Parathyroid adenoma (tissue), 2 donors: ENCODE results near the gene CCL4.

ENCODE experiments used
- H2AFZ ChIP-seq: fragments of 300-600 bp; sonication (generic); one replicate; pipeline ENCODE4 v1.7.0; 2017; ENCODE audit warnings: antibody characterized with exemption, mild to moderate bottlenecking
- H3K27ac ChIP-seq: fragments of 300-600 bp; sonication (generic); one replicate; pipeline ENCODE4 v1.7.0; 2017
- H3K27me3 ChIP-seq: fragments of 300-600 bp; sonication (generic); one replicate; pipeline ENCODE4 v1.7.0; 2017; ENCODE audit warnings: low read length; ENCODE audit not compliant: control insufficient read depth, insufficient read depth
- H3K36me3 ChIP-seq: fragments of 300-600 bp; sonication (generic); one replicate; pipeline ENCODE4 v1.7.0; 2017; ENCODE audit warnings: low read length; ENCODE audit not compliant: control insufficient read depth, insufficient read depth
- H3K4me1 ChIP-seq: fragments of 300-600 bp; sonication (generic); one replicate; pipeline ENCODE4 v1.7.0; 2017; ENCODE audit warnings: control low read depth
- H3K4me2 ChIP-seq: fragments of 300-600 bp; sonication (generic); one replicate; pipeline ENCODE4 v1.7.0; 2017; ENCODE audit warnings: low read length
- H3K4me3 ChIP-seq: fragments of 300-600 bp; sonication (generic); one replicate; pipeline ENCODE4 v1.7.0; 2017; ENCODE audit warnings: low read depth, low read length
- H3K79me2 ChIP-seq: fragments of 300-600 bp; sonication (generic); one replicate; pipeline ENCODE4 v1.7.0; 2017; ENCODE audit warnings: control low read depth
- H3K9ac ChIP-seq: fragments of 300-600 bp; sonication (generic); one replicate; pipeline ENCODE4 v1.7.0; 2017; ENCODE audit warnings: mild to moderate bottlenecking
- H3K9me3 ChIP-seq: fragments of 300-600 bp; sonication (generic); one replicate; pipeline ENCODE4 v1.7.0; 2017; ENCODE audit warnings: low read length; ENCODE audit not compliant: control insufficient read depth
- CTCF ChIP-seq: fragments of 300-600 bp; sonication (generic); IDR thresholded peaks from one replicate; pipeline ENCODE4 v1.7.0; 2017; ENCODE audit warnings: antibody characterized with exemption, mild to moderate bottlenecking
- donor health status: primary hyperparathyroidism.

Gene CCL4

GRCh38 chr17:36131931-36132330, 28.3 kb downstream of the CCL4 start:
- H3K4me3 ChIP-seq, result no peak overlapping the region
- no peak overlapping the region for H3K27ac ChIP-seq
- TF ChIP-seq CTCF, result no peak
- H3K9me3 ChIP-seq, result no peaks in the 10 kb centered on the region
- peaks cover 12% of the 10 kb centered on the region for H3K4me1 ChIP-seq
- peak overlapping the region; percentile 8 for H3K4me2 ChIP-seq
- no peaks in the 10 kb centered on the region for H3K79me2 ChIP-seq
- no peak overlapping the region for H2AFZ ChIP-seq
- H3K9ac ChIP-seq, result no peak overlapping the region
- H3K36me3 ChIP-seq, result no peaks in the 10 kb centered on the region
- no peaks in the 10 kb centered on the region for H3K27me3 ChIP-seq

- TF ChIP-seq CTCF, result no peak
- Histone ChIP-seq H3K4me1 (peaks cover 12% of the 10 kb centered on the region), H3K79me2 (no peaks in the 10 kb centered on the region)
Observed at GRCh38 chr17:36132421-36132831, 28.8 kb downstream of the CCL4 start.

GRCh38 chr17:36133602-36134236, 30.1 kb downstream of the CCL4 start:
- Histone ChIP-seq H3K79me2 (no peaks in the 10 kb centered on the region), H3K27ac (no peak overlapping the region), H3K9ac (no peak overlapping the region), H2AFZ (no peak overlapping the region), H3K4me2 (no peak overlapping the region), H3K9me3 (no peaks in the 10 kb centered on the region), H3K4me3 (no peak overlapping the region), H3K27me3 (no peaks in the 10 kb centered on the region), H3K36me3 (no peaks in the 10 kb centered on the region), H3K4me1 (peaks cover 12% of the 10 kb centered on the region)
- no peak for TF ChIP-seq CTCF

More at GRCh38 chr17:36132421-36132831, 28.8 kb downstream of the CCL4 start:
- Histone ChIP-seq H3K4me3 (no peak overlapping the region), H3K4me2 (peak overlapping the region; percentile 8), H3K27me3 (no peaks in the 10 kb centered on the region), H3K9me3 (no peaks in the 10 kb centered on the region), H3K36me3 (no peaks in the 10 kb centered on the region), H2AFZ (no peak overlapping the region), H3K27ac (no peak overlapping the region), H3K9ac (no peak overlapping the region)

GRCh38 chr17:36135465-36135864, 31.8 kb downstream of the CCL4 start:
- Histone ChIP-seq H3K9me3 (no peaks in the 10 kb centered on the region), H3K27ac (no peak overlapping the region), H3K27me3 (no peaks in the 10 kb centered on the region), H3K36me3 (no peaks in the 10 kb centered on the region), H3K4me3 (no peak overlapping the region), H3K4me2 (no peak overlapping the region), H2AFZ (no peak overlapping the region), H3K9ac (no peak overlapping the region), H3K79me2 (no peaks in the 10 kb centered on the region), H3K4me1 (peaks cover 12% of the 10 kb centered on the region)
- no peak for TF ChIP-seq CTCF

- no peak overlapping the region for H3K4me3 ChIP-seq
- no peak overlapping the region for H3K4me2 ChIP-seq
- no peak for TF ChIP-seq CTCF
- peaks cover 12% of the 10 kb centered on the region for H3K4me1 ChIP-seq
- no peaks in the 10 kb centered on the region for H3K27me3 ChIP-seq
- no peaks in the 10 kb centered on the region for H3K79me2 ChIP-seq
- no peak overlapping the region for H2AFZ ChIP-seq
- no peaks in the 10 kb centered on the region for H3K9me3 ChIP-seq
- no peaks in the 10 kb centered on the region for H3K36me3 ChIP-seq
- H3K9ac ChIP-seq, result no peak overlapping the region
- H3K27ac ChIP-seq, result no peak overlapping the region
Observed at GRCh38 chr17:36136036-36136435, 32.4 kb downstream of the CCL4 start.
